ENCODE results near the gene CCL15. TPM values are rescaled to one million over a fixed set of nuclear protein-coding genes. Genes with fewer than 3 reads are reported as not detected.

Gene CCL15
- total RNA-seq, 1 donor, result not detected

GRCh38 chr17:35969558-35970380 is 31.6 kb downstream of the CCL15 start:
- no peak overlapping the region for H2AFZ ChIP-seq (ENCODE audit: low read length)
- peaks cover 6% of the 10 kb centered on the region for H3K27me3 ChIP-seq (ENCODE audit: insufficient read depth, low read length)
- H3K9me3 ChIP-seq (ENCODE audit: low read depth, low read length), result no peaks in the 10 kb centered on the region
- H3K79me2 ChIP-seq (ENCODE audit: insufficient read depth, low read length), result no peaks in the 10 kb centered on the region
- peaks cover 6% of the 10 kb centered on the region for H3K4me1 ChIP-seq (ENCODE audit: insufficient read depth, low read length)
- no peak overlapping the region for H3K27ac ChIP-seq (ENCODE audit: low read depth, low read length)
- no peaks in the 10 kb centered on the region for H4K20me1 ChIP-seq (ENCODE audit: insufficient read depth, low read length)
- no peak for DNase-seq (ENCODE audit: insufficient read length, low spot score, missing footprints)
- H3K4me2 ChIP-seq (ENCODE audit: insufficient read depth, low read length), result no peak overlapping the region
- TF ChIP-seq CTCF (IDR thresholded peaks at IDR 0.05; ENCODE audit: extremely low read depth, low read depth, low read length), result peak; percentile 86
- no peak overlapping the region for H3K4me3 ChIP-seq (ENCODE audit: insufficient read depth, low read length)
- no peaks in the 10 kb centered on the region for H3K36me3 ChIP-seq (ENCODE audit: insufficient read depth, low read length)

GRCh38 chr17:35968520-35969054 is 32.8 kb downstream of the CCL15 start:
- H2AFZ ChIP-seq (ENCODE audit: low read length), result no peak overlapping the region
- no peaks in the 10 kb centered on the region for H3K36me3 ChIP-seq (ENCODE audit: insufficient read depth, low read length)
- peaks cover 4% of the 10 kb centered on the region for H3K4me1 ChIP-seq (ENCODE audit: insufficient read depth, low read length)
- H3K27me3 ChIP-seq (ENCODE audit: insufficient read depth, low read length), result peaks cover 9% of the 10 kb centered on the region
- no peak overlapping the region for H3K4me2 ChIP-seq (ENCODE audit: insufficient read depth, low read length)
- DNase-seq (ENCODE audit: insufficient read length, low spot score, missing footprints), result no peak
- no peak overlapping the region for H3K27ac ChIP-seq (ENCODE audit: low read depth, low read length)
- H3K9me3 ChIP-seq (ENCODE audit: low read depth, low read length), result no peaks in the 10 kb centered on the region
- H3K79me2 ChIP-seq (ENCODE audit: insufficient read depth, low read length), result no peaks in the 10 kb centered on the region
- no peaks in the 10 kb centered on the region for H4K20me1 ChIP-seq (ENCODE audit: insufficient read depth, low read length)
- H3K4me3 ChIP-seq (ENCODE audit: insufficient read depth, low read length), result no peak overlapping the region
- TF ChIP-seq CTCF (IDR thresholded peaks at IDR 0.05; ENCODE audit: extremely low read depth, low read depth, low read length), result no peak

- Histone ChIP-seq H3K4me1 (ENCODE audit: insufficient read depth, low read length) (no peaks in the 10 kb centered on the region), H3K27me3 (ENCODE audit: insufficient read depth, low read length) (peaks cover 12% of the 10 kb centered on the region), H4K20me1 (ENCODE audit: insufficient read depth, low read length) (no peaks in the 10 kb centered on the region), H3K79me2 (ENCODE audit: insufficient read depth, low read length) (no peaks in the 10 kb centered on the region), H3K36me3 (ENCODE audit: insufficient read depth, low read length) (no peaks in the 10 kb centered on the region), H2AFZ (ENCODE audit: low read length) (no peak overlapping the region), H3K4me2 (ENCODE audit: insufficient read depth, low read length) (no peak overlapping the region), H3K4me3 (ENCODE audit: insufficient read depth, low read length) (no peak overlapping the region), H3K27ac (ENCODE audit: low read depth, low read length) (no peak overlapping the region), H3K9me3 (ENCODE audit: low read depth, low read length) (no peaks in the 10 kb centered on the region)
- no peak for TF ChIP-seq CTCF (IDR thresholded peaks at IDR 0.05; ENCODE audit: extremely low read depth, low read depth, low read length)
- no peak for DNase-seq (ENCODE audit: insufficient read length, low spot score, missing footprints)
These were observed 36.1 kb downstream of the CCL15 start for GRCh38 chr17:35965272-35965671.

- Histone ChIP-seq H3K4me2 (ENCODE audit: insufficient read depth, low read length) (no peak overlapping the region), H3K27me3 (ENCODE audit: insufficient read depth, low read length) (peaks cover 16% of the 10 kb centered on the region), H3K9me3 (ENCODE audit: low read depth, low read length) (no peaks in the 10 kb centered on the region), H2AFZ (ENCODE audit: low read length) (no peak overlapping the region), H3K4me1 (ENCODE audit: insufficient read depth, low read length) (no peaks in the 10 kb centered on the region), H3K27ac (ENCODE audit: low read depth, low read length) (no peak overlapping the region), H3K4me3 (ENCODE audit: insufficient read depth, low read length) (no peak overlapping the region), H4K20me1 (ENCODE audit: insufficient read depth, low read length) (no peaks in the 10 kb centered on the region), H3K36me3 (ENCODE audit: insufficient read depth, low read length) (no peaks in the 10 kb centered on the region), H3K79me2 (ENCODE audit: insufficient read depth, low read length) (no peaks in the 10 kb centered on the region)
- no peak for TF ChIP-seq CTCF (IDR thresholded peaks at IDR 0.05; ENCODE audit: extremely low read depth, low read depth, low read length)
- DNase-seq (ENCODE audit: insufficient read length, low spot score, missing footprints), result no peak
These were observed 37.7 kb downstream of the CCL15 start for GRCh38 chr17:35963663-35964062.

Measured in osteoblast (primary cell).